ENCODE results near the gene OSTM1. TPM values are rescaled to one million over a fixed set of nuclear protein-coding genes. Genes with fewer than 3 reads are reported as not detected.

The OSTM1 gene
- total and polyA plus RNA-seq, 2 experiments from 2014 or later = 17.4 to 28.1 TPM

DNA sequence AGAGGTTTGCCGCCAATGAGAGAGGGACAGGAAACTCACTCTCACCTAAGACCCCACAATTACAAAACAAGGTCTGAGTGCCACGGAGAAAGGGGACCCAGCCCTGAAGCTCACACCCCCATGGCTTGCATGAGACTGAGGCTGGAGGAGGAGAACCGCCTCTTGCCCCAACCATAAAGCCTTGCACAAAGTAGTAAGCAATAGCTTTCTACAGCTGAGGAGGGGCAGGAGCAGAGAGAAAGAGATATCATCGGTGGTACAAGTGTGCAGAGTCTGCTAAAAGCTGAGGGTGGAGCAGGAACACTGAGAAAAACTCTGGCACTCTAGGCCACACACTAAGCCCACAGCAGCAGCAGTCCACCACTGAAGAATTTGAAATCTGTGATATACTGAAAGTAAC lies 37.7 kb downstream of the OSTM1 start:
- Histone ChIP-seq H3K4me2 (no peak overlapping the region), H3F3A (replicated peaks; ENCODE audit: low read depth) (no peaks in the 10 kb centered on the region), H3K4me1 (ENCODE audit: insufficient read depth) (no peaks in the 10 kb centered on the region), H3K27ac (ENCODE audit: low read depth) (no peak overlapping the region), H3K36me3 (ENCODE audit: insufficient read depth) (peaks cover 7% of the 10 kb centered on the region), H3K27me3 (ENCODE audit: insufficient read depth) (no peaks in the 10 kb centered on the region), H3K79me2 (replicated peaks; ENCODE audit: insufficient read depth) (no peaks in the 10 kb centered on the region), H2AFZ (no peak overlapping the region), H3K9me2 (ENCODE audit: insufficient read depth) (no peaks in the 10 kb centered on the region), H3K4me3 (no peak overlapping the region), H4K20me1 (replicated peaks; ENCODE audit: insufficient read depth) (no peaks in the 10 kb centered on the region)
- no peak overlapping the region for H3K27ac Mint-ChIP-seq
- ATAC-seq (no peak), DNase-seq (ENCODE audit: low spot score) (no peak)
- no peaks in the 10 kb centered on the region for H3K9me3 Mint-ChIP-seq
- H3K36me3 Mint-ChIP-seq (ENCODE audit: low read depth) = peaks cover 77% of the 10 kb centered on the region
- no peak overlapping the region for H3K4me3 Mint-ChIP-seq
- TF ChIP-seq, protein P1, sequence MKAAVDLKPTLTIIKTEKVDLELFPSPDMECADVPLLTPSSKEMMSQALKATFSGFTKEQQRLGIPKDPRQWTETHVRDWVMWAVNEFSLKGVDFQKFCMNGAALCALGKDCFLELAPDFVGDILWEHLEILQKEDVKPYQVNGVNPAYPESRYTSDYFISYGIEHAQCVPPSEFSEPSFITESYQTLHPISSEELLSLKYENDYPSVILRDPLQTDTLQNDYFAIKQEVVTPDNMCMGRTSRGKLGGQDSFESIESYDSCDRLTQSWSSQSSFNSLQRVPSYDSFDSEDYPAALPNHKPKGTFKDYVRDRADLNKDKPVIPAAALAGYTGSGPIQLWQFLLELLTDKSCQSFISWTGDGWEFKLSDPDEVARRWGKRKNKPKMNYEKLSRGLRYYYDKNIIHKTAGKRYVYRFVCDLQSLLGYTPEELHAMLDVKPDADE (IDR thresholded peaks at IDR 0.05) = no peak
- TF ChIP-seq ZNF114 (CRISPR knock-in tag; IDR thresholded peaks at IDR 0.05) (no peak), ZNF331 (CRISPR knock-in tag; IDR thresholded peaks at IDR 0.05; ENCODE audit: low read depth) (no peak), STAT1 (IDR thresholded peaks at IDR 0.05; ENCODE audit: unreplicated experiment) (no peak), EZH2 (IDR thresholded peaks at IDR 0.05; ENCODE audit: low read depth, unreplicated experiment) (no peak)
- H3K27me3 Mint-ChIP-seq (ENCODE audit: insufficient read depth, low read depth, poor library complexity) = no peaks in the 10 kb centered on the region
- H3K4me1 Mint-ChIP-seq = no peaks in the 10 kb centered on the region; the same call in 2 of the 3 replicates

GRCh38 chr6:108031968-108032367 lies 42.6 kb downstream of the OSTM1 start:
- no peak overlapping the region for H3K27ac Mint-ChIP-seq
- Histone ChIP-seq H3K27me3 (ENCODE audit: insufficient read depth) (no peaks in the 10 kb centered on the region), H2AFZ (no peak overlapping the region), H3K9me2 (ENCODE audit: insufficient read depth) (no peaks in the 10 kb centered on the region), H3K4me3 (no peak overlapping the region), H3K36me3 (ENCODE audit: insufficient read depth) (peaks cover 3% of the 10 kb centered on the region), H3K79me2 (replicated peaks; ENCODE audit: insufficient read depth) (no peaks in the 10 kb centered on the region), H3K4me1 (ENCODE audit: insufficient read depth) (no peaks in the 10 kb centered on the region), H3K4me2 (no peak overlapping the region), H3F3A (replicated peaks; ENCODE audit: low read depth) (no peaks in the 10 kb centered on the region), H4K20me1 (replicated peaks; ENCODE audit: insufficient read depth) (no peaks in the 10 kb centered on the region), H3K27ac (ENCODE audit: low read depth) (no peak overlapping the region)
- TF ChIP-seq NANOG (IDR thresholded peaks at IDR 0.05; ENCODE audit: borderline replicate concordance) = no peak
- no peak for TF ChIP-seq CREB1 (CRISPR knock-in tag; IDR thresholded peaks at IDR 0.05; ENCODE audit: low read depth)
- TF ChIP-seq CTCF (conservative IDR thresholded peaks at IDR 0.05; ENCODE audit: low read depth in 2 of 2) = no peak
- TF ChIP-seq, protein P2, sequence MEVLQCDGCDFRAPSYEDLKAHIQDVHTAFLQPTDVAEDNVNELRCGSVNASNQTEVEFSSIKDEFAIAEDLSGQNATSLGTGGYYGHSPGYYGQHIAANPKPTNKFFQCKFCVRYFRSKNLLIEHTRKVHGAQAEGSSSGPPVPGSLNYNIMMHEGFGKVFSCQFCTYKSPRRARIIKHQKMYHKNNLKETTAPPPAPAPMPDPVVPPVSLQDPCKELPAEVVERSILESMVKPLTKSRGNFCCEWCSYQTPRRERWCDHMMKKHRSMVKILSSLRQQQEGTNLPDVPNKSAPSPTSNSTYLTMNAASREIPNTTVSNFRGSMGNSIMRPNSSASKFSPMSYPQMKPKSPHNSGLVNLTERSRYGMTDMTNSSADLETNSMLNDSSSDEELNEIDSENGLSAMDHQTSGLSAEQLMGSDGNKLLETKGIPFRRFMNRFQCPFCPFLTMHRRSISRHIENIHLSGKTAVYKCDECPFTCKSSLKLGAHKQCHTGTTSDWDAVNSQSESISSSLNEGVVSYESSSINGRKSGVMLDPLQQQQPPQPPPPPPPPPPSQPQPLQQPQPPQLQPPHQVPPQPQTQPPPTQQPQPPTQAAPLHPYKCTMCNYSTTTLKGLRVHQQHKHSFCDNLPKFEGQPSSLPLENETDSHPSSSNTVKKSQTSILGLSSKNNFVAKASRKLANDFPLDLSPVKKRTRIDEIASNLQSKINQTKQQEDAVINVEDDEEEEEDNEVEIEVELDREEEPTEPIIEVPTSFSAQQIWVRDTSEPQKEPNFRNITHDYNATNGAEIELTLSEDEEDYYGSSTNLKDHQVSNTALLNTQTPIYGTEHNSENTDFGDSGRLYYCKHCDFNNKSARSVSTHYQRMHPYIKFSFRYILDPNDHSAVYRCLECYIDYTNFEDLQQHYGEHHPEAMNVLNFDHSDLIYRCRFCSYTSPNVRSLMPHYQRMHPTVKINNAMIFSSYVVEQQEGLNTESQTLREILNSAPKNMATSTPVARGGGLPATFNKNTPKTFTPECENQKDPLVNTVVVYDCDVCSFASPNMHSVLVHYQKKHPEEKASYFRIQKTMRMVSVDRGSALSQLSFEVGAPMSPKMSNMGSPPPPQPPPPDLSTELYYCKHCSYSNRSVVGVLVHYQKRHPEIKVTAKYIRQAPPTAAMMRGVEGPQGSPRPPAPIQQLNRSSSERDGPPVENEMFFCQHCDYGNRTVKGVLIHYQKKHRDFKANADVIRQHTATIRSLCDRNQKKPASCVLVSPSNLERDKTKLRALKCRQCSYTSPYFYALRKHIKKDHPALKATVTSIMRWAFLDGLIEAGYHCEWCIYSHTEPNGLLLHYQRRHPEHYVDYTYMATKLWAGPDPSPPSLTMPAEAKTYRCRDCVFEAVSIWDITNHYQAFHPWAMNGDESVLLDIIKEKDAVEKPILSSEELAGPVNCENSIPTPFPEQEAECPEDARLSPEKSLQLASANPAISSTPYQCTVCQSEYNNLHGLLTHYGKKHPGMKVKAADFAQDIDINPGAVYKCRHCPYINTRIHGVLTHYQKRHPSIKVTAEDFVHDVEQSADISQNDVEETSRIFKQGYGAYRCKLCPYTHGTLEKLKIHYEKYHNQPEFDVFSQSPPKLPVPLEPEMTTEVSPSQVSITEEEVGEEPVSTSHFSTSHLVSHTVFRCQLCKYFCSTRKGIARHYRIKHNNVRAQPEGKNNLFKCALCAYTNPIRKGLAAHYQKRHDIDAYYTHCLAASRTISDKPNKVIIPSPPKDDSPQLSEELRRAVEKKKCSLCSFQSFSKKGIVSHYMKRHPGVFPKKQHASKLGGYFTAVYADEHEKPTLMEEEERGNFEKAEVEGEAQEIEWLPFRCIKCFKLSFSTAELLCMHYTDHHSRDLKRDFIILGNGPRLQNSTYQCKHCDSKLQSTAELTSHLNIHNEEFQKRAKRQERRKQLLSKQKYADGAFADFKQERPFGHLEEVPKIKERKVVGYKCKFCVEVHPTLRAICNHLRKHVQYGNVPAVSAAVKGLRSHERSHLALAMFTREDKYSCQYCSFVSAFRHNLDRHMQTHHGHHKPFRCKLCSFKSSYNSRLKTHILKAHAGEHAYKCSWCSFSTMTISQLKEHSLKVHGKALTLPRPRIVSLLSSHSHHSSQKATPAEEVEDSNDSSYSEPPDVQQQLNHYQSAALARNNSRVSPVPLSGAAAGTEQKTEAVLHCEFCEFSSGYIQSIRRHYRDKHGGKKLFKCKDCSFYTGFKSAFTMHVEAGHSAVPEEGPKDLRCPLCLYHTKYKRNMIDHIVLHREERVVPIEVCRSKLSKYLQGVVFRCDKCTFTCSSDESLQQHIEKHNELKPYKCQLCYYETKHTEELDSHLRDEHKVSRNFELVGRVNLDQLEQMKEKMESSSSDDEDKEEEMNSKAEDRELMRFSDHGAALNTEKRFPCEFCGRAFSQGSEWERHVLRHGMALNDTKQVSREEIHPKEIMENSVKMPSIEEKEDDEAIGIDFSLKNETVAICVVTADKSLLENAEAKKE (CRISPR knock-in tag; IDR thresholded peaks at IDR 0.05) = no peak
- ATAC-seq (no peak; the same call in 2 of the 3 replicates), DNase-seq (ENCODE audit: low spot score) (no peak)
- H3K36me3 Mint-ChIP-seq (ENCODE audit: low read depth) = peaks cover 36% of the 10 kb centered on the region
- peaks cover 3% of the 10 kb centered on the region for H3K27me3 Mint-ChIP-seq (ENCODE audit: insufficient read depth, low read depth, poor library complexity)
- no peak overlapping the region for H3K4me3 Mint-ChIP-seq
- no peaks in the 10 kb centered on the region for H3K9me3 Mint-ChIP-seq
- H3K4me1 Mint-ChIP-seq = peaks cover 2% of the 10 kb centered on the region; the same call in 2 of the 3 replicates

Measured in GM23338 (cell line).